GM21717 (cell line): ENCODE results near the gene FAM199X.
"Not testable (repeated sequence)": the region's sequence is repeated elsewhere in the genome, so short reads cannot be mapped to it uniquely, and the experiment has no call there.

ENCODE experiments used
- ATAC-seq: cut with Tn5 transposase; IDR thresholded peaks from one replicate; pipeline ENCODE4 v1.9.1; 2021; ENCODE audit warnings: mild to moderate bottlenecking, moderate library complexity; ENCODE audit not compliant: unreplicated experiment

The FAM199X gene

DNA sequence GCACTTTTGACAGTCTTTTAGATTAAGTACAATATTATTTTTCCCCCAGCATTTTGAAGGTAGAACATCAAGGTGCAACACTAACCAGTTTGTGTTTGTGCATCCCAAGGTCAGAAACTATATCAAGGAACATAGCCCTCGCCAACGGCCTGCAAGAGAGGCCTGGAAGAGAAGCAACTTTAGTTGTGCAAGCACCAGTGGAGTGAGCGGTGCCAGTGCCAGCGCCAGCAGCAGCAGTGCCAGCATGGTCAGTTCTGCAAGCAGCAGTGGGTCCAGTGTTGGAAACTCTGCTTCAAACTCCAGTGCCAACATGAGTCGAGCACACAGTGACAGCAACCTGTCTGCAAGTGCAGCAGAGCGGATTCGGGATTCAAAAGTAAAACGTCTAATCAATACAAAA lies 21.7 kb downstream of the FAM199X start:
- ATAC-seq = no peak

- ATAC-seq = no peak
These were observed 23.6 kb downstream of the FAM199X start for GRCh38 chrX:104189837-104190236.

DNA sequence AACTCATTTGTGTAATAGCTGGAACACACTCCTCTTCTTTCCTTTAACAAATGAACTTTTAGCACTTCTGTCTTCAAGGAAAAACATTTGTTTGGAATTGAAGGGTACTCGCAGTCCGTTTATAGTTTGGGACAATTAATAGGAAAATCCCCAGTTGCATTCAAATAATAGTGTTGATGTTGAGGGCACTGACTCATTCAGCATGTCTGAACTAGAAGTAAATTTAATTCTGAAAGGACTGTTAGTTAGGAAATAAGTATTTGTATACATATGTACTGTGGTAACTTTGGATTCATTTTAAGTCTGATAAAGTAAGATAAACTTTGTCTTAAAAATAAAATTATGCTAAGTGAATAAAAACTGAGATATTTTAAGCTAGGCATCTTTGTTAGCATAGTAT lies 27.2 kb downstream of the FAM199X start:
- ATAC-seq = no peak

DNA sequence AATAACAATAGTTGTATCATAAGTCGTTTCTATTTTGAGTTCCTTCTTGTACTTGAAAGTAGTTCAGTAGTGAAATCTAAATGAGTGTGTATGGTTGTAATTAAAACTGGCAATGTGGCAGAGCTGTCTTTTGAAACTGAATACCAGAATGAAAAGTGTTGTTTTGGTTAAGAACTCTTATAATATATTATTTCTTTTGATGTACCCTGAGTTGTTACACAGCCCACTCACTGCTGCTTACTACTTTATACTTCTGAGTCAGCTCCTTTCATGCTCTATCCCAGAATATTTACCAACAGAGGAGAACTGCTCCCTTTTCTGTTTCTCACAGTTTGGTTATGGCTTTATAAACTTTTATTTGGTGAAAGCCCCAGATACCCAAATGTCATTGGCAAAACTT lies 28.8 kb downstream of the FAM199X start:
- ATAC-seq = peak; percentile 39

DNA sequence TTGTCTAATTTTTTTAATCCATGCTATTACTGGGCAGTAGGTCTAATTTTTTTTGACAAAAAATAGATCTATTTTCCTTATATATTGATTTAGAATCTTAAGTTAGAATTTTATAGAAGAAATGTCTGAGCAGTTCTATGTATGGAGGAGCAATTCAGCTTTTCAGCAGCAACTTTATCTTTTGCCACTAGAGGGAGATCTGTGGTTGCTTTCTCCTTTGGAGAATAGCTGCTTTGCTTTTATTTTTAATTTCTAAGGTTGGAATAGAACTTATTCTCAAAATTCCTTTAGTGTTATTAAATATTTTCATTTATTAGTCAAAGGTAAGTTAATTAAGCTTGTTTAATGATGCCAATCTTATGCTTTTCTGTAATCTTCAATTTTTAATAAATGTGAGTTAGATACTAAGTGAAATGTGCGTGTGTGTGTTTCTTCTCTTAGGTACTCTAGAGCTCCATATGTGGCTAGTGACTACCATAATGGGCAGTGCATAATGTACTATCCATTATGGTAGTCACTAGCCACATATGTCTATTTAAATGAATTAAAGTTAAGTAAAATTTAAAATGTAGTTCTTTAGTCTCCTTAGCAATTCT lies 29.3 kb downstream of the FAM199X start:
- ATAC-seq = peak; percentile 76

DNA sequence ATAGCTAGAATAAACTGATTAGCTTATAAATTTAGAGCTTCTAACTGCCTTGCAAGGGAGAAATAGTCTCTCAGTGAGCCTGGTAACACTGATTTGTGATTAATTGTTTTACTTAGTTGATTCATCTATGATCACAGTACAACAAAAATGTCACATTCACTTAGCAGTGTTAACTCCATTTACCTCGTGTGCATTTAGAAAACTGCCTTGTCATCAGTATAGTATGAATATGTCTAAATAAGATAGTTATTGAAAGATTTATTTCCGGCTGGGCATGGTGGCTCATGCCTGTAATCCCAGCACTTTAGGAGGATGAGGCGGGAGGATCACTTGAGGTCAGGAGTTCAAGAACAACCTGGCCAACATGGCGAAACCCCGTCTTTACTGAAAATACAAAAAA lies 39.3 kb downstream of the FAM199X start:
- no peak for ATAC-seq

GRCh38 chrX:104211187-104211586 lies 44.9 kb downstream of the FAM199X start:
- no peak for ATAC-seq

GRCh38 chrX:104230060-104230459 lies 63.8 kb downstream of the FAM199X start:
- ATAC-seq = not testable (repeated sequence)
